Colonic mucosa (tissue), 4 donors: Measurements from ENCODE around the gene RGS17. TPM values are rescaled to one million over a fixed set of nuclear protein-coding genes. Genes with fewer than 3 reads are reported as not detected.
A peak's percentile ranks its signal among the peaks of the same experiment; 100 is the strongest.

Source experiments
- DNase-seq: peaks from one replicate; pipeline ENCODE4 v3.0.0-alpha.2; 2020
- H3K27ac ChIP-seq: fragments of 200-600 bp; one replicate; pipeline ENCODE4 v1.8.0; 2021
- H3K27me3 ChIP-seq: fragments of 200-600 bp; one replicate; pipeline ENCODE4 v1.8.0; 2021
- H3K36me3 ChIP-seq: fragments of 200-600 bp; one replicate; pipeline ENCODE4 v1.8.0; 2021
- H3K4me1 ChIP-seq: fragments of 200-600 bp; one replicate; pipeline ENCODE4 v1.8.0; 2021; ENCODE audit warnings: mild to moderate bottlenecking
- H3K4me3 ChIP-seq: fragments of 200-600 bp; one replicate; pipeline ENCODE4 v1.8.0; 2021
- H3K9ac ChIP-seq, 2 donors: one replicate each; pipeline ENCODE4 v1.7.0; 2013; ENCODE audit warnings: control low read depth in 2 of 2, low read depth in 2 of 2, low read length in 2 of 2
- H3K9me3 ChIP-seq: fragments of 200-600 bp; one replicate; pipeline ENCODE4 v1.8.0; 2021
- CTCF ChIP-seq: fragments of 200-600 bp; IDR thresholded peaks from one replicate; pipeline ENCODE4 v1.8.0; 2022; ENCODE audit warnings: antibody characterized with exemption, mild to moderate bottlenecking
- intact Hi-C: fragments of 100-400 bp; cut with DNase I; formaldehyde crosslinking; loops from one replicate; pipeline ENCODE4 v1.14.1; 2022
- total RNA-seq, 2 donors: library from RNA; stranded (reverse); fragmentation: NEBNext Ultra II Directional in 1 of 2; extraction: Animal tissue kit (Norgen Biotek cat#: 25700) in 1 of 2; gene quantifications; one replicate each; pipeline ENCODE4 v1.2.1, GENCODE V29; 2021
- donor health status: healthy.
- donor health status: DM: no; HTN: no; CAD: no.
- donor health status: DM: no; HTN: no; CAD: no.

Gene RGS17
- total RNA-seq, 2 donors from 2014 or later, result 0.25 to 0.53 TPM

GRCh38 chr6:153162646-153163045, 31.6 kb upstream of the RGS17 start:
- no peaks in the 10 kb centered on the region for H3K9me3 ChIP-seq
- H3K9ac ChIP-seq, result no peak overlapping the region
- no peaks in the 10 kb centered on the region for H3K27me3 ChIP-seq
- H3K4me3 ChIP-seq, result no peak overlapping the region
- intact Hi-C loops, result no loop called here
- no peaks in the 10 kb centered on the region for H3K36me3 ChIP-seq
- no peaks in the 10 kb centered on the region for H3K4me1 ChIP-seq
- DNase-seq, result no peak
- TF ChIP-seq CTCF, result no peak
- H3K27ac ChIP-seq, result peak overlapping the region; percentile 3

GRCh38 chr6:153162172-153162571, 31.1 kb upstream of the RGS17 start:
- no peaks in the 10 kb centered on the region for H3K36me3 ChIP-seq
- H3K9me3 ChIP-seq, result no peaks in the 10 kb centered on the region
- H3K4me1 ChIP-seq, result no peaks in the 10 kb centered on the region
- H3K27me3 ChIP-seq, result no peaks in the 10 kb centered on the region
- intact Hi-C loops, result no loop called here
- no peak overlapping the region for H3K4me3 ChIP-seq
- no peak for DNase-seq
- no peak for TF ChIP-seq CTCF
- no peak overlapping the region for H3K9ac ChIP-seq
- peak overlapping the region; percentile 3 for H3K27ac ChIP-seq

- no peaks in the 10 kb centered on the region for H3K4me1 ChIP-seq
- no peaks in the 10 kb centered on the region for H3K9me3 ChIP-seq
- no peak for DNase-seq
- H3K9ac ChIP-seq, result no peak overlapping the region
- H3K27ac ChIP-seq, result no peak overlapping the region
- no peaks in the 10 kb centered on the region for H3K36me3 ChIP-seq
- intact Hi-C loops, result no loop called here
- no peak for TF ChIP-seq CTCF
- H3K4me3 ChIP-seq, result no peak overlapping the region
- no peaks in the 10 kb centered on the region for H3K27me3 ChIP-seq
Measured at GRCh38 chr6:153160221-153160620, 29.1 kb upstream of the RGS17 start.

- no peaks in the 10 kb centered on the region for H3K9me3 ChIP-seq
- no peak overlapping the region for H3K9ac ChIP-seq
- no peaks in the 10 kb centered on the region for H3K27me3 ChIP-seq
- H3K4me3 ChIP-seq, result no peak overlapping the region
- no peak overlapping the region for H3K27ac ChIP-seq
- DNase-seq, result no peak
- intact Hi-C loops, result no loop called here
- no peaks in the 10 kb centered on the region for H3K36me3 ChIP-seq
- H3K4me1 ChIP-seq, result no peaks in the 10 kb centered on the region
- no peak for TF ChIP-seq CTCF
Measured at GRCh38 chr6:153150752-153151440, 19.8 kb upstream of the RGS17 start.

GRCh38 chr6:153150371-153150751, 19.3 kb upstream of the RGS17 start:
- Histone ChIP-seq H3K36me3 (no peaks in the 10 kb centered on the region), H3K27ac (no peak overlapping the region), H3K9ac (no peak overlapping the region), H3K4me1 (no peaks in the 10 kb centered on the region), H3K27me3 (no peaks in the 10 kb centered on the region), H3K4me3 (no peak overlapping the region), H3K9me3 (no peaks in the 10 kb centered on the region)
- no peak for DNase-seq
- intact Hi-C loops, result no loop called here
- no peak for TF ChIP-seq CTCF
